DMS53 (cell line): ENCODE data around the gene TFDP2.

ENCODE experiments used
- DNase-seq: peaks from one replicate; lab custom pipeline; 2025; lab: John Stamatoyannopoulos, UW

TFDP2 gene

GRCh38 chr3:141963301-141963700, 186.0 kb downstream of the TFDP2 start:
- DNase-seq, result no peak

- no peak for DNase-seq
These were observed 188.6 kb downstream of the TFDP2 start for GRCh38 chr3:141960731-141961130.

- DNase-seq, result no peak
These were observed 189.5 kb downstream of the TFDP2 start for GRCh38 chr3:141959589-141960554.

GRCh38 chr3:141955175-141955574, 194.2 kb downstream of the TFDP2 start:
- no peak for DNase-seq

GRCh38 chr3:141952611-141953010, 196.7 kb downstream of the TFDP2 start:
- DNase-seq, result no peak

GRCh38 chr3:141950572-141951493, 198.5 kb downstream of the TFDP2 start:
- DNase-seq, result no peak

- no peak for DNase-seq
These were observed 199.4 kb downstream of the TFDP2 start for GRCh38 chr3:141949972-141950371.

GRCh38 chr3:141949399-141949798, 199.9 kb downstream of the TFDP2 start:
- DNase-seq, result no peak

GRCh38 chr3:141945726-141946485, 203.4 kb downstream of the TFDP2 start:
- DNase-seq, result no peak

- no peak for DNase-seq
These were observed 207.3 kb downstream of the TFDP2 start for GRCh38 chr3:141942006-141942405.

- DNase-seq, result no peak
These were observed 208.3 kb downstream of the TFDP2 start for GRCh38 chr3:141941093-141941492.

GRCh38 chr3:141940194-141940776, 209.1 kb downstream of the TFDP2 start:
- peak; percentile 16 for DNase-seq

GRCh38 chr3:141939759-141940158, 209.6 kb downstream of the TFDP2 start:
- no peak for DNase-seq

GRCh38 chr3:141938011-141938500, 211.3 kb downstream of the TFDP2 start:
- DNase-seq, result no peak

GRCh38 chr3:141934354-141934753, 215.0 kb downstream of the TFDP2 start:
- DNase-seq, result no peak

- DNase-seq, result no peak
These were observed 215.7 kb downstream of the TFDP2 start for GRCh38 chr3:141933421-141934300.

- DNase-seq, result no peak
These were observed 218.5 kb downstream of the TFDP2 start for GRCh38 chr3:141930801-141931200.

GRCh38 chr3:141929341-141929995, 219.9 kb downstream of the TFDP2 start:
- DNase-seq, result no peak

GRCh38 chr3:141928631-141929270, 220.6 kb downstream of the TFDP2 start:
- no peak for DNase-seq
